Mesendoderm (in vitro differentiated cells): ENCODE results near the gene POC1A.
"Not testable (repeated sequence)": the region's sequence is repeated elsewhere in the genome, so short reads cannot be mapped to it uniquely, and the experiment has no call there.

Experiments used
- DNase-seq: peaks from one replicate; pipeline ENCODE4 v3.0.0; 2013
- H2AK5ac ChIP-seq: 2 replicates; pipeline ENCODE4 v1.6.1; 2013; ENCODE audit warnings: low read length, inconsistent platforms
- H2BK120ac ChIP-seq: 2 replicates; pipeline ENCODE4 v1.6.1; 2013; ENCODE audit warnings: low read depth, mild to moderate bottlenecking, low read length, moderate library complexity, mixed read lengths
- H2BK15ac ChIP-seq: replicated peaks from 2 replicates; pipeline ENCODE4 v1.6.1; 2013; ENCODE audit warnings: low read depth, mild to moderate bottlenecking, moderate library complexity
- H2BK5ac ChIP-seq: 2 replicates; pipeline ENCODE4 v1.6.1; 2013; ENCODE audit warnings: low read length, inconsistent platforms
- H3K18ac ChIP-seq: 2 replicates; pipeline ENCODE4 v1.6.1; 2013; ENCODE audit warnings: mild to moderate bottlenecking, low read length, mixed read lengths
- H3K23ac ChIP-seq: one replicate; pipeline ENCODE4 v1.6.1; 2013; ENCODE audit warnings: low read length
- H3K27ac ChIP-seq: 2 replicates; pipeline ENCODE4 v1.5.1; 2013; ENCODE audit warnings: low read depth, mild to moderate bottlenecking, inconsistent platforms, low read length, moderate library complexity
- H3K27me3 ChIP-seq: 2 replicates; pipeline ENCODE4 v1.6.1; 2013; ENCODE audit warnings: low read length, control low read depth, mild to moderate bottlenecking, inconsistent platforms; ENCODE audit not compliant: insufficient read depth, poor library complexity
- H3K36me3 ChIP-seq: 2 replicates; pipeline ENCODE4 v1.6.1; 2013; ENCODE audit warnings: low read length, inconsistent platforms; ENCODE audit not compliant: control insufficient read depth, insufficient read depth
- H3K4ac ChIP-seq: one replicate; pipeline ENCODE4 v1.6.1; 2013; ENCODE audit warnings: low read depth, mild to moderate bottlenecking, low read length, moderate library complexity
- H3K4me1 ChIP-seq: 2 replicates; pipeline ENCODE4 v1.6.1; 2013; ENCODE audit warnings: low read depth, low read length, inconsistent platforms; ENCODE audit not compliant: control insufficient read depth
- H3K4me2 ChIP-seq: 2 replicates; pipeline ENCODE4 v1.6.1; 2013; ENCODE audit warnings: low read length
- H3K4me3 ChIP-seq: 2 replicates; pipeline ENCODE4 v1.5.1; 2013; ENCODE audit warnings: mild to moderate bottlenecking, low read length
- H3K56ac ChIP-seq: one replicate; pipeline ENCODE4 v1.6.1; 2013; ENCODE audit warnings: low read length
- H3K79me1 ChIP-seq: 2 replicates; pipeline ENCODE4 v1.6.1; 2013; ENCODE audit warnings: low read length, inconsistent platforms
- H3K79me2 ChIP-seq: 2 replicates; pipeline ENCODE4 v1.6.1; 2013; ENCODE audit warnings: mild to moderate bottlenecking, low read length; ENCODE audit not compliant: control insufficient read depth, insufficient read depth
- H3K9ac ChIP-seq: 2 replicates; pipeline ENCODE4 v1.6.1; 2013; ENCODE audit warnings: low read length, inconsistent platforms
- H4K5ac ChIP-seq: one replicate; pipeline ENCODE4 v1.6.1; 2013; ENCODE audit warnings: low read length
- H4K8ac ChIP-seq: one replicate; pipeline ENCODE4 v1.6.1; 2013; ENCODE audit warnings: low read depth, mild to moderate bottlenecking, control low read depth, low read length, moderate library complexity
- whole genome bisulfite sequencing: extraction: QIAGEN DNeasy Blood & Tissue Kit; methylation state at CpG from one replicate; pipeline ENCODE4 v1.1.7; 2013; ENCODE audit warnings: low lambda C conversion rate, missing lambda C conversion rate; ENCODE audit not compliant: insufficient coverage; ENCODE audit errors: extremely low coverage; 5-methylcytosine and 5-hydroxymethylcytosine counted together

POC1A gene

DNA sequence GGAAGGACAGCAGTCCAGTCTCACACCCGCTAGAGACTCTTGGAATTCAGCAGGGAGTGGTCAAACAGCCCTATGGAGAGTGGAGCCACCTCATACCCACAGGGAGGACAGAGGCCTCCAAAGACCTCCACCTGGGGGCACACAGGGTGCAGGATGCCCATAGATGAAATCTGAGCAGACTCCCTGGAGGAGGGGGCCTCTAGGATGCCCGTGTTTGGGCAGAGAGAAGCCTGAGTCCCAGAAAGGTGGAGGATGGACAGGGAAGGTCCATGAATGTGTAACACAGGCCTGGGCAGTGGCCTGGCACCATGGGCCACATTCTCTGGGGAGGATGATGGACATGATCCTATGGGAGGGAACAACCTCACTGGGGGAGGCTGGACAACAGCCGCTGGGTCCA is 119.6 kb downstream of the POC1A start:
- no peak overlapping the region for H3K4me3 ChIP-seq
- H2AK5ac ChIP-seq: no peak overlapping the region
- WGBS: no CpG with 5 or more reads among the region's 3 CpGs
- H3K79me2 ChIP-seq: no peaks in the 10 kb centered on the region
- no peak overlapping the region for H3K27ac ChIP-seq
- H3K27me3 ChIP-seq: no peaks in the 10 kb centered on the region
- no peak overlapping the region for H3K4ac ChIP-seq
- no peaks in the 10 kb centered on the region for H3K36me3 ChIP-seq
- H2BK5ac ChIP-seq: no peak overlapping the region
- no peak overlapping the region for H4K8ac ChIP-seq
- no peak overlapping the region for H3K23ac ChIP-seq
- no peak overlapping the region for H4K5ac ChIP-seq
- no peak overlapping the region for H3K18ac ChIP-seq
- no peaks in the 10 kb centered on the region for H3K4me1 ChIP-seq
- no peak overlapping the region for H3K56ac ChIP-seq
- no peaks in the 10 kb centered on the region for H3K79me1 ChIP-seq
- no peak overlapping the region for H3K9ac ChIP-seq
- no peak overlapping the region for H2BK15ac ChIP-seq
- no peak overlapping the region for H3K4me2 ChIP-seq
- no peak for DNase-seq
- no peak overlapping the region for H2BK120ac ChIP-seq

DNA sequence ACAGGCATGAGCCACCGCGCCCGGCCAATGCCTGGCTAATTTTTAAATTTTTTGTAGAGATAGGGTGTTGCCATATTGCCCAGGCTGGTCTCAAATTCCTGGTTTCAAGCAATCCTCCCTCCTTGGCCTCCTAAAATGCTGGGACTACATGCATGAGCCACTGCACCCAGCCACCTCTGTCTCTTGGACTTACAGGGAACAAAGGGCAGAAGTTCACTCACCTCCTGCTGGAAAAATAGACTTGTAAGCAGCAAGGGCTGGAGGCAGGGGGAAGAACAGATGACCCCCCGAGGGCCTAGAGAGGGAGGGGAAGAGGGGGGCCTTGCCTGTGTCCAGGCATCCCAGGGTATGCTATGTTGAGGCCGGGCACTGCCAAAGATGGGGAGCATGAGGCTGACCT is 120.0 kb downstream of the POC1A start:
- Histone ChIP-seq H3K23ac (no peak overlapping the region), H4K8ac (no peak overlapping the region), H3K4me2 (no peak overlapping the region), H3K4ac (no peak overlapping the region), H3K36me3 (no peaks in the 10 kb centered on the region), H4K5ac (no peak overlapping the region), H2AK5ac (no peak overlapping the region), H3K79me1 (no peaks in the 10 kb centered on the region), H3K79me2 (no peaks in the 10 kb centered on the region), H3K27ac (no peak overlapping the region), H3K27me3 (no peaks in the 10 kb centered on the region), H3K56ac (no peak overlapping the region), H2BK15ac (no peak overlapping the region), H3K4me3 (no peak overlapping the region), H2BK5ac (no peak overlapping the region), H3K4me1 (no peaks in the 10 kb centered on the region), H3K9ac (no peak overlapping the region), H2BK120ac (no peak overlapping the region), H3K18ac (no peak overlapping the region)
- no CpG with 5 or more reads among the region's 5 CpGs for WGBS
- no peak for DNase-seq

- H3K36me3 ChIP-seq, H2BK15ac ChIP-seq, H3K79me2 ChIP-seq, H3K9ac ChIP-seq, H2BK5ac ChIP-seq, H3K4me1 ChIP-seq, H3K27ac ChIP-seq, H3K79me1 ChIP-seq, H3K18ac ChIP-seq, DNase-seq, H2AK5ac ChIP-seq, H4K8ac ChIP-seq, H3K4me3 ChIP-seq, H4K5ac ChIP-seq, H3K27me3 ChIP-seq, H3K56ac ChIP-seq, H3K4ac ChIP-seq, H3K4me2 ChIP-seq, H2BK120ac ChIP-seq, H3K23ac ChIP-seq: not testable (repeated sequence)
- WGBS: no CpG with 5 or more reads among the region's 6 CpGs
These were observed 120.5 kb downstream of the POC1A start for GRCh38 chr3:52033748-52034147.

DNA sequence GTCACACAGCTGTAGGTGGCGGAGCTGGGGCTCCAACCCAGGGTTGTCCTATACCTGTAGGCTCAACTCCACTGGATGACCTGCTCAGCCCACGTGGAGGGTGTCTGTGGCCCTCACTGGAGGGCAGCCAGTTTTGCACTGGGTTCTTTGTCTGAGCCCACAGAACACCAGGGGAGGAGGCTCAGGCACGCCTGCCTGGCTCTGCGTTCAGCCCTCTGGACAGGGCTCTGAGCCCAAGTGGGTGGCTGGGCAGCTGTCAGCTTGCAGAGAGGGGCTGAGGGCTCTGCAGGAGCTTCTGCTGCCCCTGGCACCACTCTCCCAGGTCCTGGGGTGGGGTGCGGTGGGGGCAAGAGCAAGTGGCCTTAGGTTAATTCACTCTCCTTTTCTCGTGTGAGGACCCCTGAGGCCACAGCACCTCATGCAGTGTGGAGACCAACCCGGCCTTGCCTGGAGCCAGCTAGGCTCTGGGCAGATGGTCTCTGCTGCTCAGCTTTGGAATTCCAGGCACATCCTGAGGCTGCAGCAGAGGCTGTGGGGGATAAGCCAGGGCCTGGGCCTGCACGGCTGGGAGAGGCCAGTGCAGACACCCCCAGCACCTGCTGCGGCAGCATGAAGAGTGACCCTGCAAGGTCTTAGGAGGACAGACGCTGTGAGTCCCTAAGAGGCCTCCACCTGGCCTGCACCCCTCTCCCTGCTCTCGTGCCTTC is 121.4 kb downstream of the POC1A start:
- Histone ChIP-seq H3K4me2 (no peak overlapping the region), H3K4me1 (no peaks in the 10 kb centered on the region), H3K79me2 (no peaks in the 10 kb centered on the region), H2BK120ac (no peak overlapping the region), H3K4ac (no peak overlapping the region), H2BK5ac (no peak overlapping the region), H3K36me3 (no peaks in the 10 kb centered on the region), H3K27ac (no peak overlapping the region), H2BK15ac (no peak overlapping the region), H3K27me3 (no peaks in the 10 kb centered on the region), H3K23ac (no peak overlapping the region), H4K8ac (no peak overlapping the region), H3K79me1 (no peaks in the 10 kb centered on the region), H3K4me3 (no peak overlapping the region), H4K5ac (no peak overlapping the region), H2AK5ac (no peak overlapping the region), H3K9ac (no peak overlapping the region), H3K18ac (no peak overlapping the region), H3K56ac (peak overlapping the region; percentile 15)
- DNase-seq: no peak
- WGBS: no CpG with 5 or more reads among the region's 11 CpGs

- Histone ChIP-seq H3K79me1 (no peaks in the 10 kb centered on the region), H3K36me3 (no peaks in the 10 kb centered on the region), H2BK120ac (no peak overlapping the region), H3K79me2 (no peaks in the 10 kb centered on the region), H2BK5ac (no peak overlapping the region), H3K4me1 (no peaks in the 10 kb centered on the region), H2AK5ac (no peak overlapping the region), H3K9ac (no peak overlapping the region), H3K27ac (no peak overlapping the region), H3K4me3 (no peak overlapping the region), H4K5ac (no peak overlapping the region), H2BK15ac (no peak overlapping the region), H3K18ac (no peak overlapping the region), H3K56ac (no peak overlapping the region), H3K4me2 (no peak overlapping the region), H4K8ac (no peak overlapping the region), H3K27me3 (no peaks in the 10 kb centered on the region), H3K23ac (no peak overlapping the region), H3K4ac (no peak overlapping the region)
- no peak for DNase-seq
- WGBS: no CpG with 5 or more reads among the region's 10 CpGs
These were observed 122.3 kb downstream of the POC1A start for GRCh38 chr3:52031896-52032295.

DNA sequence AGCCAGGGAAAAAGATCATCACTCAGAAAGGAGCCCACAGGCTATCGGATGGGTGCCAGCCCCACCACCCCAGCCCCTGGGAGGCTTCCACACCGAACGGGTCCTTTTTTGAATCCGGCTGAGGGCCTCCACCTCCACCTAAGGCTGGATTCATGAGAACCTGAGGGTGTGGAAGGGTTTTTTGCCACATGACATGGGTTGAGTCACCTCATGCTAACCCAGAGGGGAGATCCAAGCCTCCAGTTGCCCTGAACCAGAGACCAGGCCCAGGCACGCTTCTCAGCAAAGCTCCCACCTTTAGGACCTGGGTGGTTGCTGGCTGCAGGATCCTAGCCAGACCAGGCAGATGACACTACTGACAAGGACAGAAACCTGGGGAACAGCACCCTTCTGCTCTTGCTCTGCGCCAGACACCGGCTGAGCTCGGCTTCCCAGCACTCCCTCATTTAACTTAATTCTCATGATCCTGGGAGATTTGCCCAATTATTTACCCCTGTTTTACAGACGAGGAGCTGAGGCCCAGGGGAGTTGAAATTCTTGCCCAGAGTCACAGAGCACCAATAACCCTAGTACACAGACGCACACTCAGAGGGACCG is 123.4 kb downstream of the POC1A start:
- Histone ChIP-seq H3K56ac (no peak overlapping the region), H4K8ac (no peak overlapping the region), H3K79me1 (no peaks in the 10 kb centered on the region), H2AK5ac (no peak overlapping the region), H2BK15ac (no peak overlapping the region), H3K9ac (no peak overlapping the region), H3K79me2 (no peaks in the 10 kb centered on the region), H2BK5ac (no peak overlapping the region), H3K4me2 (no peak overlapping the region), H3K4me1 (no peaks in the 10 kb centered on the region), H3K27me3 (no peaks in the 10 kb centered on the region), H2BK120ac (no peak overlapping the region), H3K27ac (no peak overlapping the region), H3K36me3 (no peaks in the 10 kb centered on the region), H3K23ac (no peak overlapping the region), H3K18ac (no peak overlapping the region), H3K4ac (no peak overlapping the region), H4K5ac (no peak overlapping the region), H3K4me3 (no peak overlapping the region)
- DNase-seq: no peak
- no CpG with 5 or more reads among the region's 11 CpGs for WGBS
